GM21786 (cell line): ENCODE results near the gene KLRC4.
"Not testable (repeated sequence)": the region's sequence is repeated elsewhere in the genome, so short reads cannot be mapped to it uniquely, and the experiment has no call there.

Experiments
- ATAC-seq: cut with Tn5 transposase; IDR thresholded peaks from one replicate; pipeline ENCODE4 v1.9.1; 2021; ENCODE audit not compliant: unreplicated experiment

The KLRC4 gene

DNA sequence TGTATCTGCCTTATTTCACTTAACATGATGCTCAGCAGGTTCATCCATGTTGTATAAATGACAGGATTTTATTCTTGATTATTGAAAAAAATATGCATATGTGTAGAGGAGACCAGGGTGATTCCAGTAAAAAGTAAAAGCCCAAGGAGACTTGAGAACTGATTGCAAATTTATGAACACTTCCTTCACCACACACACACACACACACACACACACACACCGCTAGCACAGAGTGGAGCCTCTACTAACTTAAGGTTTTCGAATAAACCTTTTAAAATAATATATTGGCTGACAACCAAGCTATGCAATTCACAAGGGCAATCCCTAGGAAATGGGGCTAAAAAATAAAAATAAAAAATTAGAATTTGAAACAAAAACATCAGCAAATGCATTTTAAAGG is 11.4 kb downstream of the KLRC4 start:
- ATAC-seq = no peak

- ATAC-seq = no peak
These were observed 12.3 kb downstream of the KLRC4 start for GRCh38 chr12:10397296-10397695.

DNA sequence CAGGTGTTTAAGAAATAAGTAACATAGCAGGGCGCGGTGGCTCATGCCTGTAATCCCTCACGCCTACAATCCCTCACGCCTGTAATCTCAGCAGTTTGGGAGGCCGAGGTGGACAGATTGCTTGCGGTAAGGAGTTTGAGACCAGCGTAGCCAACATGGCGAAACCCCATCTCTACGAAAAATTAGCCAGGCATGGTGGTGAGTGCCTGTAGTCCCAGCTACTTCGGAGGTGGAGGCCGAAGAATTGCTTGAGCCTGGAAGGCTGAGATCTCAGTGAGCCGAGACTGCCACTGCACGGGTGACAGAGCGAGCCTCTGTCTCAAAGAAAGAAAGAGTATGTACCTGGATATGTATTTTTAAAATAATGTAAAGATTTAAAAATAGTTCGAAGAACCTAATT is 13.4 kb downstream of the KLRC4 start:
- not testable (repeated sequence) for ATAC-seq

- ATAC-seq = peak; percentile 72
These were observed 14.1 kb downstream of the KLRC4 start for GRCh38 chr12:10395390-10395998.

DNA sequence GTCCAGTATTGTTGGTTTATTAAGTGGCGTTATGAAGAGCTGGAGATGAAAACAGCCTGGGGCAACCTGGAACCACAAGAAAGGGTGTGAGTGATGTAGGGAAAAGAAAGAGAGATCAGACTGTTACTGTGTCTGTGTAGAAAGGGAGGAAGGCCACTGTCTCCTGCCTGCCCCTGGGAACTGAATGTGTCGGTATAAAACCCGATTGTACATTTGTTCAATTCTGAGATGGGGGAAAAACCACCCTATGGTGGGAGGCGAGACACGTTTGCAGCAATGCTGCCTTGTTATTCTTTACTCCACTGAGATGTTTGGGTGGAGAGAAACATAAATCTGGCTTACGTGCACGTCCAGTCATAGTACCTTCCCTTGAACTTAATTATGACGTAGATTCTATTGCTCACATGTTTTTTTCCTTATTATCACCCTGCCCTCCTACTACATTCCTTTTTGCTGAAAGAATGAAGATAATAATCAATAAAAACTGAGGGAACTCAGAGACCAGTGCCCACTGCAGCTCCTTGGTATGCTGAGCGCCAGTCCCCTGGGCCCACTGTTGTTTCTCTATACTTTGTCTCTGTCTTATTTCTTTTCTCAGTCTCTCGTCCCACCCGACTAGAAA is 14.9 kb downstream of the KLRC4 start:
- not testable (repeated sequence) for ATAC-seq

- ATAC-seq = no peak
These were observed 16.3 kb downstream of the KLRC4 start for GRCh38 chr12:10393291-10393690.

DNA sequence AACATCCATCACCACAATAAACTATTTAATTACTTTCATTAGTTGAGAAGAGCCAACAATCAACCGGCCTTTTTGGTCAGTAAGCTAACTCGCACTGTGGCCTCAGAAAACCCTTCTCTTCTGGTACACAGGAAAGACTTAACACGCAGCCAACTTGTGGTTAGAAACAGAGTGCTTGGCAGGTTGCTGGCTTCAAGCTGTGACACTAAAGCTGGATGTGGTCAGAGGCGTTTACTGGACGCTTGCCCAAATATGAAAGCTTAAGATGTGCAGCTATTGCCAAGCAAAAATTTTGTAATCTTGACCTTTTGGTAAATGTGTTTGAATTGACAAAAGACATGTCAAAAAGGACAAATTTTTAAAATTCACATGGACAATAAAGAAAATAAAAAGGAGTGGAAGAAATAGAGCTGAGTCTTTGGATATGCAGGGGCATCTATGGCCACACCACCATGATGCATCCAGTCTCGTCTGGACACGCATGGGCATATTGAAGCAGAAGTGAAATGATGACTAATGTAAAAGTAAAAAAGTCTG is 17.1 kb downstream of the KLRC4 start:
- peak; percentile 72 for ATAC-seq

GRCh38 chr12:10390991-10391390 is 18.6 kb downstream of the KLRC4 start:
- ATAC-seq = not testable (repeated sequence)

DNA sequence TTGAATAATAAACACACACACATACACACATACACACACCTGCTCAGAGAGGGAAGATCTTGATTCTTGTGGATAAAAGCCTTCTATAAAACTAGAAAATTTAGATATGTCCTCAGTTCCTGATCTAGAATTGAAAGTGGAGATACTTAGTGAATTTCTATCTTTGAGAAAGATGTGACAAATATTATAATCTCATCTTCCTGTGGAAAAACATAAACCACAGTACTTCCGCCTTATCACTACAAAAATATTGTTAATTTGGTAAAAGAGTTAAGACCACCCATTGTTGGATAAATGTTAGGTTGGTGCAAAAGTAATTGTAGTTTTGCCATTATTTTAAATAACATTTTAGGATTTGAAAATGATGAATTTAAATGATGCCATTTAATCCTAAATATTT is 19.7 kb downstream of the KLRC4 start, which contains the start of gene KLRK1:
TSS of gene KLRK1 (minus strand) at position 138 of the 400 bp plus-strand sequence. CDS start 1,231 bp downstream, outside the sequence.
- ATAC-seq = no peak

DNA sequence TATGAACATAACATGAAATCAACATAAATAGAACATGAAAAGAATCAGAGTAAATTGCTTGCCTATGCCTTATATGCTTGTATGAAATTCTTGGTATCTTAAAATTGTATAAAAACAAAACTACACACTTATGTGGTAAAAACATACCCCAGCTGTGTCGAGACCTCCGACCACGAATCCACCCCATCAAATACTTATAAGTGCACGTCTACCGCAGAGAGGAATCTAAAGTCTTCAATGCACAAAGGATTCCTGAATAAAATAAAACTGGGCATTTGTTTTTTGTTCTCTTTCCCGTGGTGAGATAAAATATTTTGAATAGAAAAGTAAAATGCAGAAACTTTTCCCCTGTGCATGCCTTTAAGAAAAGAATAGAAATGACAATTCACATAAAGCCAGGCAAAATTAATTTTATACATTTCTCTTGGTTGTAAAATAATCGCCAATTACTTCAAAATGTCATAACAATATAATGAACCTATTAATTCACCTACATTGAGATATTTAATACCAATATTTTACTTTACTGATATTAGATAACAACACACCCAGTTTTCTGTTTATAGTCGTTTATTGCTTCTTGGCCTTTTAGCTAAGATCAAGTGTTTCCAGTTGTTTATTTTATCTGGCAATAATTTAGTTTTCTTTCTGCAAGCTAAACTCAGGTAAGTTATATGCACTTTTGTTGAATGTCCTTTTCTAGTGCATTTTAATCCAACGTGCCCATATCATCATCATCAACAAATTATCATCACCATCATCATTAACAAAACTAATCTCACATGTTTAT is 20.7 kb downstream of the KLRC4 start:
- no peak for ATAC-seq

- not testable (repeated sequence) for ATAC-seq
These were observed 22.1 kb downstream of the KLRC4 start for GRCh38 chr12:10387498-10387897.

- no peak for ATAC-seq
These were observed 22.7 kb downstream of the KLRC4 start for GRCh38 chr12:10386857-10387256.

DNA sequence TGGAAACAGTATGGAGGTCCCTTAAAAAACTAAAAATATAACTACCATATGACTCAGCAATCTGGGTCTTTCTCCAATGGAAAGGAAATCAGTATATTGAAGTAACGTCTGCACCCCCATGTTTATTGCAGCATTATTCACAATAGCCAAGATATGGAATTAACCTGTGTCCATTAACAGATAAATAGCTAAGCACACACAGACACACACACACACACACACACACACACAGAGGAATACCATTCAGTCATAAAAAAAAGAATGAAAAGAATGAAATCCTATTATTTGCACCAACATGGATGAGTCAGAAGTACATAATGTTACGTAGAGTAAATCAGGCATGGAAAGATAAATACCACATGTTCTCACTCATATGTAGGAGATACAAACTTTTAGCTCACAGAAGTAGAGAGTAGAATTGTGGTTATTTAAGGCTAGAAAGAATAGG is 24.4 kb downstream of the KLRC4 start:
- ATAC-seq = no peak

- no peak for ATAC-seq
These were observed 25.4 kb downstream of the KLRC4 start for GRCh38 chr12:10384191-10384590.

DNA sequence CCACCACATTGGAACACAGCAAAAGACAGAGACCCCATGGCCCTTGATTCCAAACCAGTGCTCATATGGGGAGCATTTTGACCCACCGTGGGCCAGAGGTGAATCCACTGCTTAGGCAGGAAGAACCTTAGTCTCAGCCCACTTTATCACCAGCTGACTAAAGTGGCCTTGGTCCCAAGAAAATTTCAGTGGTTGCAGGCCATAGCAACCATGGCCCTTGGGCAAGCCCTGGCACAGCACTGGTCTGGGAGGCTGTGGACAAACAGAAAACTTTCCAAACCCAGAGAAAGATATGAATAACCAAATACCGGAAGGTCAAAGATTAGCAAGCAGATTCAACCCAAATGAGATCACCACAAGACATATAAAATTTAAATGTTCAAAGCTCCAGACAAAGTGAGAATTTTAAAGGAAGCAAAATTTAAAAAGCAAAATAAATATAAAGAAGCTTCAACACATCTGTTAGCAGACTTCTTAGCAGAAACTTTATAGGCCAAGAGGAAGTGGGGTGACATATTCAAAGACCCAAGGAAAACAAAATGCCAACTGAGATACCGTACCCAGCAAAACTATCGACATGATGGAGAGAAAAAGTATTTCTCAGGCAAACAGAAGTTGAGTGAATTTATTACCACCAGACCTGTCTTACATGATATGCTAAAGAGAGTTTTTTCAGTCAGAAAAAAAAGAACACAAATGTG is 27.5 kb downstream of the KLRC4 start:
- ATAC-seq = no peak

DNA sequence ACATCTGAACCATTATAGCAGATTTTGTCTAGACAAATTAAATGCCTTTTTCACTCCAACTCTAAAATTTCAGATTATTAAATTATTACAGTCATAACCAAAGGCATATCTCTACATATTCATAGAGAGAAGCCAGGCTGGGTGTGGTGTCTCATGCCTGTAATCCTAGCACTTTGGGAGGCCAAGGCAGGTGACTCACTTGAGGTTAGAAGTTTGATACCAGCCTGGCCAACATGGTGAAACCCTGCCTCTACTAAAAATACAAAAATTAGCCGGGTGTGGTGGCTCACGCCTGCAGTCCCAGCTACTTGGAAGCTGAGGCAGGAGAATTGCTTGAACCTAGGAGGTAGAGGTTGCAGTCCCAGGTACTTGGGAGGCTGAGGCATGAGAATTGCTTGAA is 30.8 kb downstream of the KLRC4 start:
- ATAC-seq = not testable (repeated sequence)

DNA sequence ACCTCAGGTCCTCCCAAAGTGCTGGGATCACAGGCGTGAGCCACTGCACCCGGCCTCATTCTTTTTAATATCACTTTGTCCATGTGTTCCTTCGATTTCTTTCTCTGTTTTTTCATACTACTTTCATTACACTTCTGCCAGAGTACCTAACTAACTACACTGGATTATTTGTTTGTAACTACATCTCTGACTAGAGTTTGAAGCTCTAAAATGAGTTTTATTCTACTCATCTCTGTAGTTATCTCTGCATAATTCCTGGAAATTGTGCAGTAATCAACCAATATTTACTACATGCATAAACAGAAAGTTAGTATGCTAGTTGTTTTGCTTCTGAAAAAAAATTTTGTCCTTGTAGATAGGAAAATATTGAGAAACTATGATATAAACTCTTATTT is 34.9 kb downstream of the KLRC4 start:
- no peak for ATAC-seq

DNA sequence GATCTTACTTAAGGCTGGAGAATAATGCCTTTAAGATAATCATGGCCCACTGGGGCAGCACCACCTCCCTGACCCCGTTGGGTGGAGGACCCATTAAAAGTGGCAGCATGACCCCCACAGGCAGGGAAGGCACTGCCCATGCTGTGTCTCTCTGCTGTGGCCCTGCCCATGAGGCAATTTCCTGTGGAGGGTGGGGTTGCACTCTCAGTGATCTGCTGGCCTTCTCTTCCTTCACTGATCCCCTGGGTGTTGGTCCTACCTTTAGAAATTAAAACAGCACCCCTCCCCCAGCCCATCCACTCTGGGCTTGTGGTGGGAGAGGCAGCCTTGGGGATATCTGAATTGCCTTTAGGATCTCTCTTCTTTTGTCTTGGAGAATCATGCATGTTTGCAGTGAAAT is 37.0 kb downstream of the KLRC4 start:
- ATAC-seq = no peak

- not testable (repeated sequence) for ATAC-seq
These were observed 37.5 kb downstream of the KLRC4 start for GRCh38 chr12:10371893-10372535.

- no peak for ATAC-seq
These were observed 39.8 kb downstream of the KLRC4 start for GRCh38 chr12:10369557-10370415.
